ENCODE results near the gene ATP6V1D. TPM values are rescaled to one million over a fixed set of nuclear protein-coding genes. Genes with fewer than 3 reads are reported as not detected.
A peak's percentile ranks its signal among the peaks of the same experiment; 100 is the strongest.
"Not testable (repeated sequence)": the region's sequence is repeated elsewhere in the genome, so short reads cannot be mapped to it uniquely, and the experiment has no call there.

The ATP6V1D gene
- 10 to 100 TPM; 43.1 to 84.3 (median 58.0) TPM for polyA plus RNA-seq
- long read RNA-seq, donor 1 = 0 reads
- long read RNA-seq, donor 2, transcript ATP6V1D-201 (9 exons, 1,845 nt) = major isoform, 14 of 15 reads
- long read RNA-seq, donor 2, partial matches to known transcripts = 0 of 15 reads
- long read RNA-seq, donor 2, other reads (novel, unspliced or antisense) = 0 of 15 reads
- long read RNA-seq, donor 3, transcript ATP6V1D-201 (9 exons, 1,845 nt) = major isoform, 7 of 16 reads
- long read RNA-seq, donor 3, partial matches to known transcripts = 8 of 16 reads
- long read RNA-seq, donor 3, other reads (novel, unspliced or antisense) = 0 of 16 reads
- long read RNA-seq, donor 4, partial matches to known transcripts = 0 of 1 reads
- long read RNA-seq, donor 4, other reads (novel, unspliced or antisense) = 0 of 1 reads
- long read RNA-seq, donor 5, partial matches to known transcripts = 0 of 3 reads
- long read RNA-seq, donor 5, other reads (novel, unspliced or antisense) = 0 of 3 reads
- long read RNA-seq, donor 6, transcript ATP6V1D-201 (9 exons, 1,845 nt) = major isoform, 19 of 35 reads
- long read RNA-seq, donor 6, partial matches to known transcripts = 15 of 35 reads
- long read RNA-seq, donor 6, other reads (novel, unspliced or antisense) = 0 of 35 reads
- long read RNA-seq, donor 7 = 0 reads
- long read RNA-seq, donor 8, partial matches to known transcripts = 0 of 2 reads
- long read RNA-seq, donor 8, other reads (novel, unspliced or antisense) = 0 of 2 reads
- long read RNA-seq, donor 9, partial matches to known transcripts = 0 of 4 reads
- long read RNA-seq, donor 9, other reads (novel, unspliced or antisense) = 0 of 4 reads
- long read RNA-seq, donor 10, transcript ATP6V1D-201 (9 exons, 1,845 nt) = major isoform, 17 of 25 reads
- long read RNA-seq, donor 10, partial matches to known transcripts = 8 of 25 reads
- long read RNA-seq, donor 10, other reads (novel, unspliced or antisense) = 0 of 25 reads

DNA sequence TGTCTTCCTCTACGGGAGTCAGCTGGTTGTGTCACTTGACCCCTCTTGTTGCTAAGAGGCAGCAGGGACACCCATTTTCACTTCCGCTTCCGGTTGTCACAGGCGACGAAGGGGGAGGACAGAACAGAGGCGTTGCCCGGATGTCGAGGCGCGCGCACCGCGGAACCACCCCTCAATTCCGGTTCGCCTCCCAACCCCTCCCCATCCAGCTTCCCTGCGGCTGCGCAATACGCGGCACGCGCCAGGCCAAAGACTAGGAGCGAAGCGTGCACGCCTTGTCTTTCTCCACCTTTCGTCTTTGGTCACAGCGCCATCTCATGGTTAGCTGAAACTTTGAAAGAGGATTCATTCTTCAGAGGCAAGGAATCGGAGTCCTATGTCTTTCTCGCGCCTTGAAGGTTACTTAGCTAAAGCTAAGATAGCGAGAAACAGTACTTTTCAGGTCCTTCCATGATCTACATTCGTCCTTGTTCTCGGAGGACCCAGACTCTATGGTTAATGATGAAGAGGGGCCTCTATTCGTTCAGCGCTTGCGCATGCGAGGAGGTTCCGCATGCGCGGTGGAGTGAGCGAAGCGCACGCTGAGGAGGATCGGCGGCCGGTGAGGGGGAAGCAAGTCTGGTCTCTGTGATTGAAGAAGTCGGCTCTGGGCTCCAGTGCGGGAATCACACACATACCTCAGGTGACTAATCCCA is at the start of gene ATP6V1D, which contains the start of gene EIF2S1:
ATP6V1D (minus strand) TSS at position 30 of the 695 bp plus-strand sequence. CDS start 106 bp downstream, outside the sequence.
EIF2S1 (plus strand) TSS at position 554 of the 695 bp plus-strand sequence. CDS start 4,440 bp downstream, outside the sequence.
- peaks cover 2 to 13% (median 8%) of the 10 kb centered on the region in 3 donors for H3K4me1 ChIP-seq (ENCODE audit: control insufficient read depth in 3 of 3, insufficient read depth in 2 of 3, low read depth in 1 of 3, low read length in 2 of 3)
- FAIRE-seq = no peak

GRCh38 chr14:67408122-67408801 is 48.7 kb upstream of the ATP6V1D start:
- 78 to 87% (median 84%) methylated on average over 7 of the region's 7 CpGs for WGBS, 3 donors
- H3K27ac ChIP-seq (ENCODE audit: low read depth in 1 of 3, low read length in 2 of 3); H3K27me3 ChIP-seq (ENCODE audit: control insufficient read depth in 3 of 3, insufficient read depth in 3 of 3, low read length in 3 of 3); FAIRE-seq; DNase-seq; H3K4me3 ChIP-seq (ENCODE audit: low read depth in 1 of 3, low read length in 3 of 3); H3K9me3 ChIP-seq (ENCODE audit: control insufficient read depth in 2 of 2, insufficient read depth in 1 of 2, low read depth in 1 of 2, low read length in 1 of 2): not testable (repeated sequence)
- peaks cover 0 to 23% (median 0%) of the 10 kb centered on the region in 3 donors for H3K36me3 ChIP-seq (ENCODE audit: control insufficient read depth in 3 of 3, insufficient read depth in 2 of 3, low read depth in 1 of 3, low read length in 3 of 3)
- H3K4me1 ChIP-seq (ENCODE audit: control insufficient read depth in 3 of 3, insufficient read depth in 2 of 3, low read depth in 1 of 3, low read length in 2 of 3) = peaks cover 0 to 19% (median 0%) of the 10 kb centered on the region in 3 donors

More for the DNA sequence above, at the start of gene ATP6V1D, which contains the start of gene EIF2S1:
- WGBS, 3 donors = 0 to 1% (median 0%) methylated on average over 47 of the region's 47 CpGs
- Histone ChIP-seq H3K36me3 (ENCODE audit: control insufficient read depth in 3 of 3, insufficient read depth in 2 of 3, low read depth in 1 of 3, low read length in 3 of 3) (peaks cover 0 to 4% (median 2%) of the 10 kb centered on the region in 3 donors), H3K9me3 (ENCODE audit: control insufficient read depth in 2 of 2, insufficient read depth in 1 of 2, low read depth in 1 of 2, low read length in 1 of 2) (no peaks in the 10 kb centered on the region), H3K4me3 (ENCODE audit: low read depth in 1 of 3, low read length in 3 of 3) (peak within 1 kb of the TSS; percentile 71 to 92 (median 79)), H3K27ac (ENCODE audit: low read depth in 1 of 3, low read length in 2 of 3) (peak within 1 kb of the TSS; percentile 66 to 89 (median 84)), H3K27me3 (ENCODE audit: control insufficient read depth in 3 of 3, insufficient read depth in 3 of 3, low read length in 3 of 3) (no peaks in the 10 kb centered on the region)
- DNase-seq = peak; percentile 99 to 100

- peaks cover 0 to 23% (median 0%) of the 10 kb centered on the region in 3 donors for H3K36me3 ChIP-seq (ENCODE audit: control insufficient read depth in 3 of 3, insufficient read depth in 2 of 3, low read depth in 1 of 3, low read length in 3 of 3)
- DNase-seq = no peak
- peaks cover 0 to 14% (median 0%) of the 10 kb centered on the region in 3 donors for H3K4me1 ChIP-seq (ENCODE audit: control insufficient read depth in 3 of 3, insufficient read depth in 2 of 3, low read depth in 1 of 3, low read length in 2 of 3)
- no peak overlapping the region for H3K27ac ChIP-seq (ENCODE audit: low read depth in 1 of 3, low read length in 2 of 3)
- no peak overlapping the region for H3K4me3 ChIP-seq (ENCODE audit: low read depth in 1 of 3, low read length in 3 of 3)
- no peaks in the 10 kb centered on the region for H3K9me3 ChIP-seq (ENCODE audit: control insufficient read depth in 2 of 2, insufficient read depth in 1 of 2, low read depth in 1 of 2, low read length in 1 of 2)
- no peaks in the 10 kb centered on the region for H3K27me3 ChIP-seq (ENCODE audit: control insufficient read depth in 3 of 3, insufficient read depth in 3 of 3, low read length in 3 of 3)
- FAIRE-seq = no peak
- 93 to 96% (median 94%) methylated on average over 5 of the region's 5 CpGs for whole genome bisulfite sequencing, 3 donors
These were observed 46.2 kb upstream of the ATP6V1D start for GRCh38 chr14:67405771-67406170.

DNA sequence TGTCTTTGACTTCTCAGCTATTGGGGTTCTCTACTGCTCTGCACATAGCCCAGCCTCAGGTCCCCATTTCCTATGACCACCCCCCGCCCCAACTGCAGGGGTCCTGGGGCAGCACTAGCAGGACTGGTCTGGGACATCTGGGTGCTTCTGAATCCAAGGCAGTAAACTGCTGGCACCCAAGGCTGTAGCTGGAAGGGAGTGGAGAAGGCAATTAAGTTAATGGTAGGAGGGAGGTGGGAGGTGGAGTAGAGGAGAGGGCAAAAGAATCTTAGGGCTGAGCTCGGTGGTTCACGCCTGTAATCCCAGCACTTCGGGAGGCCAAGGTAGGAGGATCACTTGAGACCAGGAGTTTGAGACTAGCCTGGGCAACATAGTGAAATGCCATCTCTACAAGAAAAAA is 40.8 kb upstream of the ATP6V1D start:
- FAIRE-seq (no peak), DNase-seq (no peak)
- Histone ChIP-seq H3K9me3 (ENCODE audit: control insufficient read depth in 2 of 2, insufficient read depth in 1 of 2, low read depth in 1 of 2, low read length in 1 of 2) (no peaks in the 10 kb centered on the region), H3K4me1 (ENCODE audit: control insufficient read depth in 3 of 3, insufficient read depth in 2 of 3, low read depth in 1 of 3, low read length in 2 of 3) (no peaks in the 10 kb centered on the region), H3K36me3 (ENCODE audit: control insufficient read depth in 3 of 3, insufficient read depth in 2 of 3, low read depth in 1 of 3, low read length in 3 of 3) (peaks cover 2 to 23% (median 2%) of the 10 kb centered on the region in 3 donors), H3K27ac (ENCODE audit: low read depth in 1 of 3, low read length in 2 of 3) (no peak overlapping the region), H3K4me3 (ENCODE audit: low read depth in 1 of 3, low read length in 3 of 3) (no peak overlapping the region), H3K27me3 (ENCODE audit: control insufficient read depth in 3 of 3, insufficient read depth in 3 of 3, low read length in 3 of 3) (no peaks in the 10 kb centered on the region)
- 31 to 87% (median 62%) methylated on average over 4 of the region's 4 CpGs for WGBS, 3 donors

GRCh38 chr14:67397536-67397935 is 37.9 kb upstream of the ATP6V1D start:
- H3K4me1 ChIP-seq (ENCODE audit: control insufficient read depth in 3 of 3, insufficient read depth in 2 of 3, low read depth in 1 of 3, low read length in 2 of 3) = no peaks in the 10 kb centered on the region
- H3K9me3 ChIP-seq (ENCODE audit: control insufficient read depth in 2 of 2, insufficient read depth in 1 of 2, low read depth in 1 of 2, low read length in 1 of 2) = no peaks in the 10 kb centered on the region
- no peak for FAIRE-seq
- no peak overlapping the region for H3K4me3 ChIP-seq (ENCODE audit: low read depth in 1 of 3, low read length in 3 of 3)
- WGBS, 3 donors = 95% methylated on average over 9 of the region's 9 CpGs
- no peaks in the 10 kb centered on the region for H3K27me3 ChIP-seq (ENCODE audit: control insufficient read depth in 3 of 3, insufficient read depth in 3 of 3, low read length in 3 of 3)
- no peak overlapping the region for H3K27ac ChIP-seq (ENCODE audit: low read depth in 1 of 3, low read length in 2 of 3)
- H3K36me3 ChIP-seq (ENCODE audit: control insufficient read depth in 3 of 3, insufficient read depth in 2 of 3, low read depth in 1 of 3, low read length in 3 of 3) = peaks cover 4 to 40% (median 10%) of the 10 kb centered on the region in 3 donors
- DNase-seq = no peak

DNA sequence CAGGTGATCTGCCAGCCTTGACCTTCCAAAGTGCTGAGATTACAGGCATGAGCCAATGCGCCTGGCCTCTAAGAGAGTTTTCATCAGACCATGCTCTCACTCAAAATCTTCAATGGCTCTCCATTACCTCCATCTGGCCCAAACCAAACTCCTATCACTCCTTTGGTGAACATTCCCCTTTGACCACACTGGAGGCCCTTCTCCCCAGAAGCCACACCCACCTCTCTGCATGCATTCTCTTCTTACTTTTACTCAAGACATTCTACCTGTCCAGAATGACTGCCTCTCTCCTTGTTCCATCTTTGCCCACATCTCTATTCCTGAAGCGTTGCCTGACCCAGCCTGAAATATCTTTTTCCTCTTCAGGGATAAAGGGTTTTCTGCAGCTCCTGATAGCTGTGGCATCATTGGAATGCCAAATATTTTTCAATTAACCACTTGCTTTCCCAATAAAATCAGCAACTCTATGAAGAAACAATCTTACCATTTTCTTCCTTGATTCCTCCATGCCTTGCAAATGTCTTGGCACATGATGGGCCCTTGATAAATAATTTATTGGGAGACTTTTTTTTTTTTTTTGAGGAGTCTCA is 36.9 kb upstream of the ATP6V1D start:
- 77 to 92% (median 87%) methylated on average over 2 of the region's 2 CpGs for WGBS, 3 donors
- H3K4me1 ChIP-seq (ENCODE audit: control insufficient read depth in 3 of 3, insufficient read depth in 2 of 3, low read depth in 1 of 3, low read length in 2 of 3) = no peaks in the 10 kb centered on the region
- H3K27ac ChIP-seq (ENCODE audit: low read depth in 1 of 3, low read length in 2 of 3) = no peak overlapping the region
- FAIRE-seq (no peak), DNase-seq (no peak)
- H3K27me3 ChIP-seq (ENCODE audit: control insufficient read depth in 3 of 3, insufficient read depth in 3 of 3, low read length in 3 of 3) = no peaks in the 10 kb centered on the region
- peaks cover 4 to 51% (median 15%) of the 10 kb centered on the region in 3 donors for H3K36me3 ChIP-seq (ENCODE audit: control insufficient read depth in 3 of 3, insufficient read depth in 2 of 3, low read depth in 1 of 3, low read length in 3 of 3)
- H3K4me3 ChIP-seq (ENCODE audit: low read depth in 1 of 3, low read length in 3 of 3) = no peak overlapping the region
- H3K9me3 ChIP-seq (ENCODE audit: control insufficient read depth in 2 of 2, insufficient read depth in 1 of 2, low read depth in 1 of 2, low read length in 1 of 2) = no peaks in the 10 kb centered on the region

- Histone ChIP-seq H3K4me1 (ENCODE audit: control insufficient read depth in 3 of 3, insufficient read depth in 2 of 3, low read depth in 1 of 3, low read length in 2 of 3) (no peaks in the 10 kb centered on the region), H3K27me3 (ENCODE audit: control insufficient read depth in 3 of 3, insufficient read depth in 3 of 3, low read length in 3 of 3) (no peaks in the 10 kb centered on the region), H3K36me3 (ENCODE audit: control insufficient read depth in 3 of 3, insufficient read depth in 2 of 3, low read depth in 1 of 3, low read length in 3 of 3) (peaks cover 4 to 55% (median 15%) of the 10 kb centered on the region in 3 donors), H3K9me3 (ENCODE audit: control insufficient read depth in 2 of 2, insufficient read depth in 1 of 2, low read depth in 1 of 2, low read length in 1 of 2) (no peaks in the 10 kb centered on the region), H3K4me3 (ENCODE audit: low read depth in 1 of 3, low read length in 3 of 3) (no peak overlapping the region), H3K27ac (ENCODE audit: low read depth in 1 of 3, low read length in 2 of 3) (no peak overlapping the region)
- WGBS, 3 donors = 84 to 97% (median 87%) methylated on average over 5 of the region's 5 CpGs
- no peak for FAIRE-seq
- no peak for DNase-seq
These were observed 36.2 kb upstream of the ATP6V1D start for GRCh38 chr14:67395876-67396189.

Data from small intestine (tissue), 16 donors.